ENCODE measurements around the gene INSRR. TPM values are rescaled to one million over a fixed set of nuclear protein-coding genes. Genes with fewer than 3 reads are reported as not detected.

INSRR gene
- total and polyA plus RNA-seq, 9 of the 15 experiments (the other 6 are each of a cell fraction or from before 2014, with no cell fraction given) = 0.03 to 0.18 (median 0.06) TPM; not detected in 3

- H3K36me3 ChIP-seq (ENCODE audit: control insufficient read depth, insufficient read depth, low read length) = no peaks in the 10 kb centered on the region; the same call in 2 of the 3 replicates
- peak overlapping the region in 1 of 2 experiments; percentile 32; a peak in 1 of 4 replicates for H3K9ac ChIP-seq (ENCODE audit: insufficient read depth in 1 of 2, low read depth in 2 of 2, low read length in 2 of 2)
- FAIRE-seq (peak; percentile 69), DNase-seq (ENCODE audit: extremely low read depth in 1 of 4, low spot score in 3 of 4) (peak; percentile 51 to 83 (median 72)), ATAC-seq (peak; percentile 59)
- no peaks in the 10 kb centered on the region for H3K79me2 ChIP-seq (ENCODE audit: control insufficient read depth, insufficient read depth, low read length)
- CTCF ChIA-PET (ENCODE audit: low intra/inter-chr PET ratio) = interaction anchor here (0.9 kb wide), 1 partner anchor 43 kb away, joined by 3 read pairs; no protein-coding TSS in a partner anchor
- H2AFZ ChIP-seq (ENCODE audit: low read depth, low read length) = 0 out of 2 replicates have a peak overlapping the region, but pooled peaks have one; percentile 19
- no peak overlapping the region for H3K4me3 ChIP-seq
- intact Hi-C loops (cut with micrococcal nuclease) (no loop called here), in situ Hi-C loops (cut with MboI) (no loop called here)
- 12% methylated on average over 3 of the region's 3 CpGs for WGBS (ENCODE audit: insufficient coverage, low coverage, missing lambda C conversion rate)
- no peaks in the 10 kb centered on the region for H3K9me3 ChIP-seq (replicated peaks; ENCODE audit: control insufficient read depth, insufficient read depth, low read depth, low read length)
- BruUV-seq (replicated peaks) = no TSS peak
- H3K4me1 ChIP-seq (replicated peaks in 1 of 2; ENCODE audit: control insufficient read depth in 2 of 2, insufficient read depth in 2 of 2, low read length in 2 of 2) = peaks cover 14 to 19% of the 10 kb centered on the region in 2 experiments; a peak in 4 of 5 replicates
- no peaks in the 10 kb centered on the region for H4K20me1 ChIP-seq (replicated peaks; ENCODE audit: control insufficient read depth, insufficient read depth, low read length)
- POLR2A ChIA-PET = interaction anchor here (0.5 to 1.0 kb wide), 3 partner anchors 45 to 188 kb away, joined by 3 read pairs; no protein-coding TSS in a partner anchor
- no peaks in the 10 kb centered on the region for H3K27me3 ChIP-seq (ENCODE audit: control insufficient read depth in 2 of 2, insufficient read depth in 2 of 2, low read length in 2 of 2)
- peak overlapping the region; percentile 9; the same call in 1 of the 2 replicates for H3K4me2 ChIP-seq (ENCODE audit: insufficient read depth, low read length)
- no peak overlapping the region for H3K27ac ChIP-seq (ENCODE audit: extremely low read depth, low read depth, low read length)
- no peaks in the 10 kb centered on the region for H3K9me1 ChIP-seq (ENCODE audit: control insufficient read depth, insufficient read depth, low read length)
- TF ChIP-seq ZNF407 (IDR thresholded peaks at IDR 0.05; ENCODE audit: low read depth) (no peak), CEBPG (CRISPR knock-in tag; IDR thresholded peaks at IDR 0.05) (no peak), CEBPG (tag; conservative IDR thresholded peaks at IDR 0.05 in 1 of 2, IDR thresholded peaks at IDR 0.05 in 1 of 2) (no peak), KDM1A (IDR thresholded peaks at IDR 0.05) (peak; percentile 38 to 45; a peak in 1 of 4 replicates), CCNT2 (IDR thresholded peaks at IDR 0.05; ENCODE audit: borderline replicate concordance, extremely low read depth, insufficient read length, low read depth, low read length) (peak; percentile 28), ZBTB49 (CRISPR knock-in tag; IDR thresholded peaks at IDR 0.05; ENCODE audit: borderline replicate concordance) (no peak), RB1 (IDR thresholded peaks at IDR 0.05; ENCODE audit: low read depth) (no peak), RCOR1 (IDR thresholded peaks at IDR 0.05; ENCODE audit: borderline replicate concordance in 1 of 2, low read depth in 2 of 2, low read length in 2 of 2) (peak in 1 of 2 experiments; percentile 75; a peak in 1 of 4 replicates), SMARCC2 (IDR thresholded peaks at IDR 0.05; ENCODE audit: low read depth) (no peak), MED1 (CRISPR knock-in tag; IDR thresholded peaks at IDR 0.05; ENCODE audit: borderline replicate concordance) (no peak), EP400 (IDR thresholded peaks at IDR 0.05) (no peak), MTA3 (IDR thresholded peaks at IDR 0.05; ENCODE audit: borderline replicate concordance) (no peak)
These were observed 23.6 kb upstream of the INSRR start for GRCh38 chr1:156882543-156882942.

All from K562 (cell line).